Keratinocyte (primary cell): ENCODE data around the gene RAMACL. TPM values are rescaled to one million over a fixed set of nuclear protein-coding genes. Genes with fewer than 3 reads are reported as not detected.
A peak's percentile ranks its signal among the peaks of the same experiment; 100 is the strongest.

Source experiments
- DNase-seq: peaks from one replicate; pipeline ENCODE4 v3.0.0-alpha.2; 2011; ENCODE audit warnings: low read depth, missing footprints, low spot score
- FAIRE-seq: peaks from 2 replicates; lab custom pipeline; 2011; peaks lifted over from hg19 to GRCh38; lab: Jason Lieb, UNC
- H2AFZ ChIP-seq: 2 replicates; pipeline ENCODE4 v1.6.0; 2012; ENCODE audit warnings: low read length, control low read depth, inconsistent platforms; ENCODE audit not compliant: control insufficient read depth
- H3K27ac ChIP-seq: 2 replicates; pipeline ENCODE4 v1.5.1; 2011; ENCODE audit warnings: low read length; ENCODE audit not compliant: control insufficient read depth, insufficient read depth
- H3K27me3 ChIP-seq: 3 replicates; pipeline ENCODE4 v1.6.0; 2011; ENCODE audit warnings: low read length; ENCODE audit not compliant: control insufficient read depth, insufficient read depth; ENCODE audit errors: extremely low read depth
- H3K36me3 ChIP-seq, 2 experiments: 2 replicates in 1 of 2; 3 replicates in 1 of 2; pipeline ENCODE4 v1.5.1; 2011; ENCODE audit warnings: low read length in 2 of 2, mild to moderate bottlenecking in 1 of 2; ENCODE audit not compliant: control insufficient read depth in 2 of 2, insufficient read depth in 2 of 2; ENCODE audit errors: extremely low read depth in 1 of 2
- H3K4me1 ChIP-seq: 3 replicates; pipeline ENCODE4 v1.5.1; 2011; ENCODE audit warnings: low read length; ENCODE audit not compliant: control insufficient read depth, insufficient read depth; ENCODE audit errors: extremely low read depth
- H3K4me2 ChIP-seq: 3 replicates; pipeline ENCODE4 v1.6.0; 2011; ENCODE audit warnings: low read depth, low read length; ENCODE audit not compliant: control insufficient read depth, insufficient read depth; ENCODE audit errors: extremely low read depth
- H3K4me3 ChIP-seq, 3 experiments: fragments of 200-600 bp in 1 of 3; sonication (generic) in 1 of 3; 2 replicates in 2 of 3; 3 replicates in 1 of 3; pipeline ENCODE4 v1.5.1; 2011 to 2016; ENCODE audit warnings: low read length in 3 of 3, mild to moderate bottlenecking in 3 of 3, control low read depth in 2 of 3, inconsistent platforms in 1 of 3, low read depth in 1 of 3, mixed read lengths in 1 of 3, mixed run types in 1 of 3, moderate library complexity in 1 of 3; ENCODE audit not compliant: control insufficient read depth in 2 of 3, insufficient read depth in 2 of 3; ENCODE audit errors: extremely low read depth in 1 of 3
- H3K79me2 ChIP-seq: 2 replicates; pipeline ENCODE4 v1.6.0; 2012; ENCODE audit warnings: low read length; ENCODE audit not compliant: control insufficient read depth, insufficient read depth
- H3K9ac ChIP-seq: 3 replicates; pipeline ENCODE4 v1.6.0; 2011; ENCODE audit warnings: low read length; ENCODE audit not compliant: control insufficient read depth, insufficient read depth; ENCODE audit errors: extremely low read depth
- H3K9me1 ChIP-seq: 3 replicates; pipeline ENCODE4 v1.6.0; 2011; ENCODE audit warnings: low read length; ENCODE audit not compliant: control insufficient read depth, insufficient read depth; ENCODE audit errors: extremely low read depth
- H3K9me3 ChIP-seq: 2 replicates; pipeline ENCODE4 v1.5.1; 2012; ENCODE audit warnings: low read depth, low read length; ENCODE audit not compliant: control insufficient read depth
- H4K20me1 ChIP-seq: 3 replicates; pipeline ENCODE4 v1.6.0; 2011; ENCODE audit warnings: low read length; ENCODE audit not compliant: control insufficient read depth, insufficient read depth; ENCODE audit errors: extremely low read depth
- EZH2 ChIP-seq: IDR thresholded peaks from one replicate; pipeline ENCODE4 v1.6.1; 2012; ENCODE audit warnings: inconsistent platforms, mild to moderate bottlenecking, low read length, moderate library complexity
- dilution Hi-C: fragments of 300-500 bp; cut with MboI; formaldehyde crosslinking; loops from one replicate; pipeline ENCODE4 v1.7.0; 2020; ENCODE audit warnings: low sequenced_read_pairs; ENCODE audit not compliant: extremely low pct_ligation_motif_present
- polyA plus RNA-seq, 5 experiments: library from polyadenylated mRNA; depleted of rRNA in 3 of 5; stranded (reverse) in 3 of 5; stranded (forward) in 1 of 5; unstranded in 1 of 5; fragments of >200 nt; gene quantifications; 1 replicate in 1 of 5; 2 replicates in 3 of 5; 3 replicates in 1 of 5; pipeline versions ENCODE4 v1.2.1 to v1.2.3, GENCODE V29; 2011 to 2012; ENCODE audit warnings: missing spikeins in 2 of 5, low read depth in 1 of 5, low replicate concordance in 1 of 5
- TF ChIP-seq, protein P1 (sequence below), 3 experiments: IDR thresholded peaks in 1 of 3; conservative IDR thresholded peaks in 1 of 3; optimal IDR thresholded peaks in 1 of 3; 2 replicates in 2 of 3; 3 replicates in 1 of 3; pipeline versions ENCODE3 to v1.5.1; 2011; ENCODE audit warnings: low read length in 3 of 3, mild to moderate bottlenecking in 3 of 3, moderate library complexity in 2 of 3, control low read depth in 1 of 3, inconsistent platforms in 1 of 3; ENCODE audit not compliant: insufficient read depth in 2 of 3; ENCODE audit errors: extremely low read depth in 1 of 3

RAMACL gene
- polyA plus RNA-seq, 1 donor (not counting 4 experiments of a cell fraction or from before 2014, with no cell fraction given): 5.3 TPM

DNA sequence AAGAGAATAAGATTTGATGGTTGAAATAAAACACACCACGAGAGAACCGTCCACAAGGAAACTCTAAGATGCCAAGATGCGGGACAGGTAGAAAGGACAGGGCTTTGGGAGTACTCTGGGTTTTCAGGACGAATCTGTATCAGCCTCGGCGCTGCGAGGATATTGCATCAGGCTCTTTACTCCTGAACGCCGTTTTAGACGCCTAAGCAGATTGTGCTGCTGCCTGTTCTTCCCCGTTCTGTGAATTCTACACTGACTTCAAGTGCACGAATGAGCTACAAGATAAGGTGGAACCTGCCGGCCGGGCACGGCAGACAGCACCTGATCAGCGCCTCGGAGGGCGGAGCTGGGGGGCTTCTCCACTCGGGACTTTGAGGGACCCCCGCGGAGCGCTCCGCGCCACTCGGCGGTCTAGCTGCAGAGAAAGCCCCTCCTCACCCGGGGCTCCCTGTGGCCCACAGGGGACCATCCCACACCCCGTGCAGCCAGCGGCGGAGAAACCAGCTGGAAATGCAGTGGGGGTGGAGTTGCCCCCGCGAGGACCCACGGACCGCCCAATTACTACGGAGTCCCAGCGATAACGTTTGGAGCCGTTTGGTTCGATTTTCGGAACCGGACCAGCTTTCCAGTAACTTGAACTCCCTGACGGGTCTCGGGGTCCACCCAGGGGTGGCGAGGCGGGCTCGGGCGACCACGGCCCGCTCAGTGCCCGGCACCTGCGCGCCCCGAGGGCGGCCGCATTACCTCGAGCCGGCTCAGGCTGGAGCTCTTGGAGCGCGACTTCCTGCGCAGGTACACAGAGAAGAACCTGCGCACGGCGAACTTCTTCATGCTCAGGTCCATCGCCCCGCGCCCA lies 39.9 kb upstream of the RAMACL start:
- peak overlapping the region; percentile 78 for H2AFZ ChIP-seq
- TF ChIP-seq, protein P1, sequence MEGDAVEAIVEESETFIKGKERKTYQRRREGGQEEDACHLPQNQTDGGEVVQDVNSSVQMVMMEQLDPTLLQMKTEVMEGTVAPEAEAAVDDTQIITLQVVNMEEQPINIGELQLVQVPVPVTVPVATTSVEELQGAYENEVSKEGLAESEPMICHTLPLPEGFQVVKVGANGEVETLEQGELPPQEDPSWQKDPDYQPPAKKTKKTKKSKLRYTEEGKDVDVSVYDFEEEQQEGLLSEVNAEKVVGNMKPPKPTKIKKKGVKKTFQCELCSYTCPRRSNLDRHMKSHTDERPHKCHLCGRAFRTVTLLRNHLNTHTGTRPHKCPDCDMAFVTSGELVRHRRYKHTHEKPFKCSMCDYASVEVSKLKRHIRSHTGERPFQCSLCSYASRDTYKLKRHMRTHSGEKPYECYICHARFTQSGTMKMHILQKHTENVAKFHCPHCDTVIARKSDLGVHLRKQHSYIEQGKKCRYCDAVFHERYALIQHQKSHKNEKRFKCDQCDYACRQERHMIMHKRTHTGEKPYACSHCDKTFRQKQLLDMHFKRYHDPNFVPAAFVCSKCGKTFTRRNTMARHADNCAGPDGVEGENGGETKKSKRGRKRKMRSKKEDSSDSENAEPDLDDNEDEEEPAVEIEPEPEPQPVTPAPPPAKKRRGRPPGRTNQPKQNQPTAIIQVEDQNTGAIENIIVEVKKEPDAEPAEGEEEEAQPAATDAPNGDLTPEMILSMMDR (optimal IDR thresholded peaks at IDR 0.05 in 1 of 3, IDR thresholded peaks at IDR 0.05 in 1 of 3, conservative IDR thresholded peaks at IDR 0.05 in 1 of 3; ENCODE audit: extremely low read depth in 1 of 3, insufficient read depth in 2 of 3, low read length in 3 of 3): no peak
- TF ChIP-seq EZH2: no peak
- DNase-seq (no peak), FAIRE-seq (peak; percentile 36)
- peak overlapping the region; percentile 47 for H3K27ac ChIP-seq
- no peaks in the 10 kb centered on the region for H3K79me2 ChIP-seq
- H3K4me3 ChIP-seq: peak overlapping the region; percentile 67 to 90 (median 79)
- peaks cover 5% of the 10 kb centered on the region for H3K27me3 ChIP-seq
- H4K20me1 ChIP-seq: no peaks in the 10 kb centered on the region
- H3K9me3 ChIP-seq: no peaks in the 10 kb centered on the region
- no peaks in the 10 kb centered on the region for H3K9me1 ChIP-seq
- dilution Hi-C loops: no loop called here
- peak overlapping the region; percentile 73 for H3K9ac ChIP-seq
- peak overlapping the region; percentile 77 for H3K4me2 ChIP-seq
- no peaks in the 10 kb centered on the region for H3K36me3 ChIP-seq
- peaks cover 29% of the 10 kb centered on the region for H3K4me1 ChIP-seq

DNA sequence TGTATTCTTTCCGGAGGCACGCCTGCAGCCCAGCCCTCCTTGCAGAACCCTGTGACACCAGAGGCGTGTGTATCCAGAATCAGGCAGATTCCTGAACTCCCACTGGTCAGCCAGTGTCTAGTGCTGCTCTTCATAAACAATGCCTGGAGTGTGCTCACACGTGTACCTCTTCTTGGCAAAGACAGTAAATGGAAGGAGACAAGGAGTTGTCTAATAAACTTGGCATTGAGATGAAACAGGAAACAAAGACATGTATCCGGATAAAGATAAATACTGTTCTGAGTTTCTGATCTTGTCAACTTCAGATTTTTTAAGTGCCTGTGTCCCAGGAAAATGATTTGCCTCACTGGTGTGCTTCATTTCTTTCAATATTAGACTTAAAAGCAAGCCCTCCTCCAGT lies 38.9 kb upstream of the RAMACL start:
- TF ChIP-seq EZH2: no peak
- Histone ChIP-seq H3K4me1 (peaks cover 38% of the 10 kb centered on the region), H3K4me2 (peak overlapping the region; percentile 77), H3K9me1 (no peaks in the 10 kb centered on the region), H3K36me3 (no peaks in the 10 kb centered on the region), H3K79me2 (no peaks in the 10 kb centered on the region), H3K9ac (peak overlapping the region; percentile 73), H3K9me3 (no peaks in the 10 kb centered on the region), H2AFZ (no peak overlapping the region), H3K27me3 (peaks cover 5% of the 10 kb centered on the region), H3K27ac (no peak overlapping the region), H4K20me1 (no peaks in the 10 kb centered on the region), H3K4me3 (peak overlapping the region in 2 of 3 experiments; percentile 79 to 90)
- DNase-seq (no peak), FAIRE-seq (peak; percentile 55)
- dilution Hi-C loops: no loop called here
